Endodermal cell (in vitro differentiated cells): Measurements from ENCODE around the gene SELENOM. TPM values are rescaled to one million over a fixed set of nuclear protein-coding genes. Genes with fewer than 3 reads are reported as not detected.

ENCODE experiments used
- DNase-seq: peaks from one replicate; pipeline ENCODE4 v3.0.0-alpha.2; 2017
- H3K27ac ChIP-seq: 2 replicates; pipeline ENCODE4 v1.5.1; 2013; ENCODE audit warnings: mild to moderate bottlenecking, low read depth, low read length, moderate library complexity
- H3K27me3 ChIP-seq: 2 replicates; pipeline ENCODE4 v1.6.1; 2013; ENCODE audit warnings: mild to moderate bottlenecking, low read length, moderate library complexity; ENCODE audit not compliant: insufficient read depth, control insufficient read depth, poor library complexity, severe bottlenecking
- H3K36me3 ChIP-seq: 2 replicates; pipeline ENCODE4 v1.7.0; 2013; ENCODE audit warnings: mild to moderate bottlenecking, low read length, moderate library complexity; ENCODE audit not compliant: control insufficient read depth, insufficient read depth
- H3K4me1 ChIP-seq: one replicate; pipeline ENCODE4 v1.7.0; 2013; ENCODE audit warnings: low read length; ENCODE audit not compliant: control insufficient read depth, insufficient read depth
- H3K4me3 ChIP-seq: 2 replicates; pipeline ENCODE4 v1.5.1; 2013; ENCODE audit warnings: mild to moderate bottlenecking, low read length, moderate library complexity
- H3K9ac ChIP-seq: 2 replicates; pipeline ENCODE4 v1.6.1; 2013; ENCODE audit warnings: mild to moderate bottlenecking, low read length, moderate library complexity; ENCODE audit not compliant: poor library complexity, severe bottlenecking; ENCODE audit errors: extremely low read depth
- H3K9me3 ChIP-seq: 2 replicates; pipeline ENCODE4 v1.6.1; 2013; ENCODE audit warnings: mild to moderate bottlenecking, low read length, moderate library complexity; ENCODE audit not compliant: control insufficient read depth
- H3K27ac Mint-ChIP-seq: 2 replicates; pipeline ENCODE4 v1.8.0; 2020; ENCODE audit warnings: mixed read lengths
- H3K27me3 Mint-ChIP-seq: 2 replicates; pipeline ENCODE4 v1.8.0; 2021; ENCODE audit warnings: mild to moderate bottlenecking, mixed read lengths; ENCODE audit not compliant: insufficient read depth
- H3K36me3 Mint-ChIP-seq: 2 replicates; pipeline ENCODE4 v1.8.0; 2020; ENCODE audit warnings: low read depth, mixed read lengths
- H3K4me1 Mint-ChIP-seq: 2 replicates; pipeline ENCODE4 v1.8.0; 2020; ENCODE audit warnings: mixed read lengths
- H3K4me3 Mint-ChIP-seq: 2 replicates; pipeline ENCODE4 v1.8.0; 2020; ENCODE audit warnings: mild to moderate bottlenecking, moderate library complexity, mixed read lengths
- H3K9me3 Mint-ChIP-seq: 2 replicates; pipeline ENCODE4 v1.8.0; 2020; ENCODE audit warnings: mild to moderate bottlenecking, mixed read lengths
- CTCF ChIP-seq: fragments of 200-600 bp; sonication (generic); conservative IDR thresholded peaks from 2 replicates; pipeline ENCODE4 v1.5.0; 2021; ENCODE audit warnings: antibody characterized with exemption, mild to moderate bottlenecking
- WGBS, 2 experiments: methylation state at CpG; one replicate each; pipeline versions ENCODE4 v1.1.5 to v1.1.7; 2013; ENCODE audit warnings: missing lambda C conversion rate in 2 of 2, mixed read lengths in 1 of 2; ENCODE audit not compliant: insufficient coverage in 1 of 2, insufficient read length in 1 of 2; 5-methylcytosine and 5-hydroxymethylcytosine counted together
- total RNA-seq, 2 donors: library from RNA; stranded (reverse); fragmentation: NEBNext Ultra II Directional in 1 of 2; extraction: Animal tissue kit (Norgen Biotek cat#: 25700) in 1 of 2; gene quantifications; 2 replicates in 1 of 2; 3 replicates in 1 of 2; pipeline ENCODE4 v1.2.1, GENCODE V29; 2021

The SELENOM gene
- total RNA-seq, 2 donors from 2014 or later, result 8.0 to 10.4 TPM

DNA sequence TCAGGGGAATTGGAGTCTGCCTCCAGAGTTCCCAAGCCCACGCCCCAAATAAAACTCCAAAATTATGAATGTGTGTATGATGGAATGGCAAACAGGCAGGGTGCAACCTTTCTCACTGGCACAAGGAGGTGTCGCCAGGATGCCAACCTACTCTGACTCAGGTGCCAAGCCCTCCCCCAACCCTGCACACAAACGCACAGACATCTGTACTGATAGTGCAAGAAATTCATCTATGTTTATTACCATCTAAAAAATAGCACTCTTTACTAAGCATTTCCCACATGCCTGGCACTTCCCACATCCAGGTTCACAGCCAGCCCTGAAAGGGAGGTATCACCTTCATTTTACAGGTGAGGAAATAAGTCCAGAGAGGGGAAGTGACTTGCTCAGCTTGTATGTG is 31.7 kb upstream of the SELENOM start:
- Mint-ChIP-seq H3K36me3 (no peaks in the 10 kb centered on the region), H3K4me3 (peak overlapping the region; percentile 49), H3K4me1 (peaks cover 7% of the 10 kb centered on the region), H3K9me3 (no peaks in the 10 kb centered on the region), H3K27ac (no peak overlapping the region), H3K27me3 (peaks cover 9% of the 10 kb centered on the region)
- no peaks in the 10 kb centered on the region for H3K27me3 ChIP-seq
- no peaks in the 10 kb centered on the region for H3K4me1 ChIP-seq
- H3K36me3 ChIP-seq, result no peaks in the 10 kb centered on the region
- 87 to 100% methylated on average over 2 to 3 of the region's 3 CpGs for WGBS, 2 experiments
- H3K4me3 ChIP-seq, result no peak overlapping the region
- no peak for DNase-seq
- no peak overlapping the region for H3K9ac ChIP-seq
- H3K9me3 ChIP-seq, result no peaks in the 10 kb centered on the region
- no peak overlapping the region for H3K27ac ChIP-seq
- TF ChIP-seq CTCF, result no peak

- no peaks in the 10 kb centered on the region for H3K4me1 ChIP-seq
- no peaks in the 10 kb centered on the region for H3K9me3 ChIP-seq
- H3K36me3 ChIP-seq, result no peaks in the 10 kb centered on the region
- H3K36me3 Mint-ChIP-seq, result no peaks in the 10 kb centered on the region
- H3K4me1 Mint-ChIP-seq, result peaks cover 7% of the 10 kb centered on the region
- DNase-seq, result no peak
- no peaks in the 10 kb centered on the region for H3K27me3 ChIP-seq
- WGBS, 2 experiments, result 88 to 91% methylated on average over 9 to 10 of the region's 10 CpGs
- no peak overlapping the region for H3K9ac ChIP-seq
- no peak for TF ChIP-seq CTCF
- no peaks in the 10 kb centered on the region for H3K9me3 Mint-ChIP-seq
- no peak overlapping the region for H3K27ac ChIP-seq
- no peak overlapping the region for H3K4me3 Mint-ChIP-seq
- peaks cover 4% of the 10 kb centered on the region for H3K27me3 Mint-ChIP-seq
- H3K4me3 ChIP-seq, result no peak overlapping the region
- H3K27ac Mint-ChIP-seq, result no peak overlapping the region
These were observed 30.8 kb upstream of the SELENOM start for GRCh38 chr22:31138126-31138525.

- no peak overlapping the region for H3K9ac ChIP-seq
- no peaks in the 10 kb centered on the region for H3K36me3 Mint-ChIP-seq
- H3K9me3 Mint-ChIP-seq, result no peaks in the 10 kb centered on the region
- DNase-seq, result no peak
- no peak overlapping the region for H3K4me3 ChIP-seq
- 79 to 86% methylated on average over 3 to 10 of the region's 10 CpGs for WGBS, 2 experiments
- no peaks in the 10 kb centered on the region for H3K4me1 ChIP-seq
- H3K27me3 Mint-ChIP-seq, result peaks cover 4% of the 10 kb centered on the region
- no peak overlapping the region for H3K27ac ChIP-seq
- H3K27me3 ChIP-seq, result no peaks in the 10 kb centered on the region
- peaks cover 7% of the 10 kb centered on the region for H3K4me1 Mint-ChIP-seq
- H3K4me3 Mint-ChIP-seq, result no peak overlapping the region
- no peak for TF ChIP-seq CTCF
- no peak overlapping the region for H3K27ac Mint-ChIP-seq
- H3K36me3 ChIP-seq, result no peaks in the 10 kb centered on the region
- H3K9me3 ChIP-seq, result no peaks in the 10 kb centered on the region
These were observed 30.4 kb upstream of the SELENOM start for GRCh38 chr22:31137721-31138120.
